CD1c-positive myeloid dendritic cell (primary cell): ENCODE results near the gene ZNF202.
"Not testable (repeated sequence)": the region's sequence is repeated elsewhere in the genome, so short reads cannot be mapped to it uniquely, and the experiment has no call there.

ENCODE experiments used
- DNase-seq: peaks from one replicate; pipeline ENCODE4 v3.0.0-alpha.2; 2016; ENCODE audit errors: extremely low spot score

The ZNF202 gene

GRCh38 chr11:123741159-123742030, at the start of gene ZNF202:
ZNF202 (minus strand) TSS chr11:123741660; CDS start chr11:123730888, 10,772 bp downstream.
- DNase-seq: peak; percentile 95

- DNase-seq: no peak
These were observed 42.1 kb upstream of the ZNF202 start for GRCh38 chr11:123783536-123783935.

- no peak for DNase-seq
These were observed 37.1 kb upstream of the ZNF202 start for GRCh38 chr11:123778511-123778910.

- DNase-seq: no peak
These were observed 34.5 kb upstream of the ZNF202 start for GRCh38 chr11:123775715-123776549.

GRCh38 chr11:123775289-123775688, 33.8 kb upstream of the ZNF202 start:
- no peak for DNase-seq

GRCh38 chr11:123773959-123774358, 32.5 kb upstream of the ZNF202 start:
- DNase-seq: no peak

- no peak for DNase-seq
These were observed 31.6 kb upstream of the ZNF202 start for GRCh38 chr11:123773026-123773425.

DNA sequence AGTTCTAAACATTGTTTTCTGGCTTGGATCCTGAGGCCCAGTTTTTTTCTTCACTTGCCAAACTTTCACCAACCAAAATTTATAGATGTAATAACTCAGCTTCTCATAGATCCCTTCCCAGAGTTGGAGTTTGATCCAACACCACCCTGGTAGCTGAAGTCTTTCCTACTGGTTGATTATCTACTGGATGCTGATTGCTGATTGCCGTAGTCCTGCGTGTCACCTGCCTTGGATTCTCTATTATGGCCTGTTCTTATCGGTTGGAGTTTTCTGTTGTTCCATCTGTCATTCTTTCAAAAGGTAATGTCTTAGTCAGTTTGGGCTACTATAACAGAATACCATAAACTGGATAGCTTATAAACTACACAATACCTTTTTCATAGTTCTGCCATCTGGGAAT, 30.2 kb upstream of the ZNF202 start:
- no peak for DNase-seq

GRCh38 chr11:123770712-123771111, 29.3 kb upstream of the ZNF202 start:
- no peak for DNase-seq

GRCh38 chr11:123765601-123766000, 24.1 kb upstream of the ZNF202 start:
- no peak for DNase-seq

GRCh38 chr11:123762422-123762821, 21.0 kb upstream of the ZNF202 start:
- DNase-seq: no peak

DNA sequence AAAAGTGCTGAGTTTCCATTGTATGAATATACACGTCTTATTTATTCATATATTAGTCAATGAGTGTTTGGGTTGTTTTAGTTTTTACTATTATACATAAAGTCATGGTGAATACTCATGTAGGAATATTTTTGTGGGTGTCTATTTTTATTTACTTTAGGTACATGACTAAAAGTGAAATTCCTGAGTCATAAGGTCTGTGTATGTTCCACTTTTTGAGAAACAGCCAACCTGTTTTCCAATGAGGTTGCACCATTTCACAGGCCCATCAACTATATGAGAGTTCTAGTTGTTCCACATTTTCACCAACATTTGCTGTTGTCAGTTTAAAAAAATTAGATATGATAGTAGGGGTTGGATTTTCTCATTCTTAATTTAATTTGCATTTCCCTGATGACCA, 19.4 kb upstream of the ZNF202 start:
- no peak for DNase-seq

- DNase-seq: no peak
These were observed 16.5 kb upstream of the ZNF202 start for GRCh38 chr11:123757976-123758375.

- DNase-seq: no peak
These were observed 14.4 kb upstream of the ZNF202 start for GRCh38 chr11:123755813-123756212.

GRCh38 chr11:123755344-123755743, 13.9 kb upstream of the ZNF202 start:
- no peak for DNase-seq

- no peak for DNase-seq
These were observed 12.7 kb upstream of the ZNF202 start, which contains the start of gene OR6X1 for GRCh38 chr11:123754101-123754568. OR6X1 (minus strand) TSS chr11:123754518; CDS start chr11:123754518, 0 bp downstream.

DNA sequence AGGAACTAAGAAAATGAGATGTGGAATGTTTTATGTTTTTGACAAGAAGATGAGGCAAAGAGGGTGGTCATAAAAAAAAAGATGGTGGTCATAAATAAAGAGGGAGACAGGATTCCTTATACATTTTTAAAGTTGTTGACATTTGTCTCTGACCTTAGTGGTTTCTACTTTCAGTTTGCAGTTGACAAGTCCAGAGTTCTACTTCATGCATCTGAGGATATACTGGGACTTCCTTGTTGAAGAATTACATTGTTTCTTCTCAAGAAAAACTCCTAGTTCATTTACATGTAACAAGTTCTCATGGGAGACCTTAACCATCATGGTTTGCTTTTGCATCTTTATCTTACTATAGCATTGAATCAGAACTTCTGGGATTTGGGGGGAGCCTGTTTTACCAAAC, 11.7 kb upstream of the ZNF202 start:
- DNase-seq: no peak

DNA sequence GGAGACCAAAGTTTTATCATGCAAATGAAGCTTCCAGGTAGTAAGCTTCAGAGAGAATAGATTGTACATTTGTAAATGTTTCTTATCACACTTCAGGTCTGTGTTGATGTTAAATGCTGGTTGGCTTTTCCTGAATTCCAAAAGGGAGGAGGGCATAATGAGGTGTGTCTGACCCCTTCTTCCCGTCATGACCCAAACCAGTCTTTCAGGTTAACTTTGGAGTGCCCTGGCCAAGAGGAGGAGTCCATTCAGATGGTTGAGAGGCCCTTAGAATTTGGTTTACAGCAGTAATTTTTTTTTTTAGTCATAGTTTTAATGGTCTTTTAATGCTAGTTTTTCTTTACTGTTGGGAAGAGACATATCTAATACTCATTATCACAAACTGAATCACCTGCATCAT, 10.3 kb upstream of the ZNF202 start:
- no peak for DNase-seq

GRCh38 chr11:123748349-123748748, 6.9 kb upstream of the ZNF202 start:
- not testable (repeated sequence) for DNase-seq

DNA sequence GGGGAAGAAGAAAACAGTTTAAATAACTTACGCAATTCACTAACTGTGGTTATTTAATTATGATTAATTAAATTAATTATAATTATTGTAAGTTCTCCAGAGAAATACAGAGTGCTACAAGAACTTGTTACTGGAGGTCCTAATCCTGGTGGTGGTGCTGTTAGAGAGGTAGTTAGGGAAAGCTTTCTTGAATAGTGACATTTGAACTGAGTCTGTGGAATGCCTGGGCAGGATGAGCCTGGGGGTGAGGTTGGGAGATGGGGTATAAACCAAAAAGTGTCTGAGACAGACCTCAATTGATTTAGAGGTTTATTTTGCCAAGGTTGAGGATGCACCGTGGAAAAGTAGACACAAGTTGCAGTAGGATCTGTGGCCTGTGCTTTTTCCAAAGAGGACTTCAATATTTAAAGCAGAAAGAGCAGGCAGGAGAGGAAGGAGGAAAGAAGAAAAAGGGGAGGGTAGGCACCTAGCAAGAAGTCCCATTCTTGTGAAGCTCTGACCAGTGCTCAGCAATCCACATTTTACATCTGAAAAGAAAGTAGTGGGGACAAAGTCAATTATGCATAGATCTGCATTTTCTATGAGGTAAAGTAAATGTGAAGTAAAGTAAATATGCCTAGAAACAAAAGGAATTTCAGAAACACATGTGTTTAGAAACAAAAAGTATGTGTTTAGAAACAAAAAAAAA, 4.4 kb upstream of the ZNF202 start:
- DNase-seq: no peak

- no peak for DNase-seq
These were observed 1.3 kb upstream of the ZNF202 start for GRCh38 chr11:123742724-123743120.
